Prostate gland (tissue), 2 donors: ENCODE data around the gene C10orf90. TPM values are rescaled to one million over a fixed set of nuclear protein-coding genes. Genes with fewer than 3 reads are reported as not detected.

ENCODE experiments used
- DNase-seq: peaks from one replicate; pipeline ENCODE4 v3.0.0-alpha.2; 2019; ENCODE audit warnings: low spot score
- H3K27ac ChIP-seq, 2 donors: fragments of 200-600 bp; sonication (generic); 2 replicates each; pipeline ENCODE4 v1.5.1; 2017 to 2019
- H3K27me3 ChIP-seq: fragments of 200-600 bp; sonication (generic); replicated peaks from 2 replicates; pipeline ENCODE4 v1.5.1; 2019; ENCODE audit not compliant: insufficient read depth
- H3K36me3 ChIP-seq, 2 donors: fragments of 200-600 bp; sonication (generic); 1 replicate in 1 of 2; 2 replicates in 1 of 2; pipeline versions ENCODE4 v1.5.1 to v1.8.1; 2017 to 2019
- H3K4me1 ChIP-seq: fragments of 200-600 bp; sonication (generic); replicated peaks from 2 replicates; pipeline ENCODE4 v1.5.1; 2019
- H3K4me3 ChIP-seq, 2 donors: fragments of 200-600 bp; sonication (generic); 2 replicates each; pipeline ENCODE4 v1.5.1; 2017 to 2019
- H3K9me3 ChIP-seq: fragments of 200-600 bp; sonication (generic); 2 replicates; pipeline ENCODE4 v1.5.1; 2017
- POLR2A ChIP-seq: fragments of 450-650 bp; IDR thresholded peaks from one replicate; pipeline ENCODE4 v1.6.1; 2016; ENCODE audit warnings: antibody characterized with exemption, mild to moderate bottlenecking
- POLR2AphosphoS5 ChIP-seq: sonication (generic); formaldehyde crosslinking; IDR thresholded peaks from one replicate; pipeline ENCODE4 v1.6.1; 2017; ENCODE audit warnings: antibody characterized with exemption
- WGBS: methylation state at CpG from one replicate; pipeline ENCODE4 v1.1.5; 2018; 5-methylcytosine and 5-hydroxymethylcytosine counted together
- intact Hi-C: fragments of 100-400 bp; cut with DNase I; formaldehyde crosslinking; loops from one replicate; pipeline ENCODE4 v1.14.2; 2022
- total RNA-seq, 2 donors: library from RNA; depleted of rRNA; stranded (reverse); fragments of >200 nt; gene quantifications; one replicate each; pipeline ENCODE4 v1.1.0, GENCODE V29; 2016
- TF ChIP-seq, protein P1 (sequence below), 4 experiments: fragments of 200-600 bp in 2 of 4; fragments of 450-650 bp in 2 of 4; sonication (generic) in 2 of 4; IDR thresholded peaks; 1 replicate in 3 of 4; 2 replicates in 1 of 4; pipeline ENCODE4 v1.5.1; 2016 to 2019; ENCODE audit warnings: antibody characterized with exemption in 4 of 4, mild to moderate bottlenecking in 2 of 4, moderate library complexity in 2 of 4

The C10orf90 gene
- total RNA-seq, 2 donors from 2014 or later = 0.45 TPM; not detected in 1

DNA sequence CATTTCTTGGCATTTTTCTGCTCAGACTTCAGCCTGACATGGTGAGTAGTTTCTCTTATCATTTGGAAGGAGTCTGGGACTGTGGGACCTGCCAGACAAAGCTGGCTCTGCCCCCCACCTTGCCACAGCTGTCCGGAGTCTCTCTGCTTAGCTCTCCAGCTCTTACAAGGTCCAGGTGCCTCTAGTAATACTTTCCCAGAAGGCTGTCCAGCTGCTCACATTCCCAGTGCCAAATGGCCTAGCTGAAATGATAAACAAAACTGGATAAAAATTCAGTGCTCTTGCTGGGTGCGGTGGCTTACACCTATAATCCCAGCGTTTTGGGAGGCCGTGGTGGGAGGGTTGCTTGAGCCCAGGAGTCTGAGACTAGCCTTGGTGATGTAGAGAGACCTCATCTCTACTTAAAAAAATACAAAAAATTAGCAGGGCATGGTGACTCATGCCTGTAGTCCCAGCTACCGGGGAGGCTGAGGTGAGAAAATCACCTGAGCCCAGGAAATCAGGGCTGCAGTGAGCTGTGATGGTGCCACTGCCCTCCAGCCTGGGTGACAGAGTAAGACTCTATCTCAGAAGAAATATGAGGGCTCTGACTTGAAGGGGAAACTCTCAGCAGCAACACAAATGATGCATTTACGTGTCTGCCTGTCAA is 86.8 kb downstream of the C10orf90 start:
- H3K27me3 ChIP-seq = no peaks in the 10 kb centered on the region

DNA sequence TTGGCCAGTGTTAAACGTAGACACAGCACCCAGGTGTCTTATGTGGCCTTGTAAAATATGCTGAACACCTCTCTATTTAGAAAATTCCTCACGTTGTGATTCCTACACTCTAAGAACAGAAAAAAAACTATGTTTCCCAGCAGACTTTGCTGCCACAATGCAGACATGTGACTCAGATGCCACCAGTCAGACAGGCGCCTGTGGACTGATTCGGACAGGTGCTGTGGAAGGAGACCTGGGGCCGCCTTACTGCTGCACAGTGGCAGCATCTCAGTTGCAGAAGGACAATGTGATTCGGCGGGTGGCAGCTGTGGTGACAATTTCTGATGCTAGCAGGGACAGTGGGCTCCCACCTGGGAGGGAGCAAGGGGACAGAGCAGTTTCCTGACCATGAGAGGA is 88.8 kb downstream of the C10orf90 start:
- intact Hi-C loops = no loop called here
- no peak for DNase-seq
- Histone ChIP-seq H3K36me3 (no peaks in the 10 kb centered on the region), H3K27me3 (no peaks in the 10 kb centered on the region), H3K4me3 (no peak overlapping the region), H3K27ac (no peak overlapping the region), H3K4me1 (no peaks in the 10 kb centered on the region), H3K9me3 (no peaks in the 10 kb centered on the region)
- TF ChIP-seq POLR2A = no peak
- TF ChIP-seq, protein P1, sequence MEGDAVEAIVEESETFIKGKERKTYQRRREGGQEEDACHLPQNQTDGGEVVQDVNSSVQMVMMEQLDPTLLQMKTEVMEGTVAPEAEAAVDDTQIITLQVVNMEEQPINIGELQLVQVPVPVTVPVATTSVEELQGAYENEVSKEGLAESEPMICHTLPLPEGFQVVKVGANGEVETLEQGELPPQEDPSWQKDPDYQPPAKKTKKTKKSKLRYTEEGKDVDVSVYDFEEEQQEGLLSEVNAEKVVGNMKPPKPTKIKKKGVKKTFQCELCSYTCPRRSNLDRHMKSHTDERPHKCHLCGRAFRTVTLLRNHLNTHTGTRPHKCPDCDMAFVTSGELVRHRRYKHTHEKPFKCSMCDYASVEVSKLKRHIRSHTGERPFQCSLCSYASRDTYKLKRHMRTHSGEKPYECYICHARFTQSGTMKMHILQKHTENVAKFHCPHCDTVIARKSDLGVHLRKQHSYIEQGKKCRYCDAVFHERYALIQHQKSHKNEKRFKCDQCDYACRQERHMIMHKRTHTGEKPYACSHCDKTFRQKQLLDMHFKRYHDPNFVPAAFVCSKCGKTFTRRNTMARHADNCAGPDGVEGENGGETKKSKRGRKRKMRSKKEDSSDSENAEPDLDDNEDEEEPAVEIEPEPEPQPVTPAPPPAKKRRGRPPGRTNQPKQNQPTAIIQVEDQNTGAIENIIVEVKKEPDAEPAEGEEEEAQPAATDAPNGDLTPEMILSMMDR (IDR thresholded peaks at IDR 0.05) = no peak
- TF ChIP-seq POLR2AphosphoS5 = no peak
- WGBS = 84% methylated on average over 7 of the region's 7 CpGs

More for the DNA sequence above, 86.8 kb downstream of the C10orf90 start:
- Histone ChIP-seq H3K4me1 (no peaks in the 10 kb centered on the region), H3K4me3 (no peak overlapping the region), H3K9me3 (no peaks in the 10 kb centered on the region), H3K27ac (no peak overlapping the region), H3K36me3 (no peaks in the 10 kb centered on the region)
- intact Hi-C loops = no loop called here
- DNase-seq = no peak
- WGBS = 79% methylated on average over 6 of the region's 6 CpGs
- TF ChIP-seq, protein P1 (IDR thresholded peaks at IDR 0.05) = no peak
- TF ChIP-seq POLR2A (no peak), POLR2AphosphoS5 (no peak)

DNA sequence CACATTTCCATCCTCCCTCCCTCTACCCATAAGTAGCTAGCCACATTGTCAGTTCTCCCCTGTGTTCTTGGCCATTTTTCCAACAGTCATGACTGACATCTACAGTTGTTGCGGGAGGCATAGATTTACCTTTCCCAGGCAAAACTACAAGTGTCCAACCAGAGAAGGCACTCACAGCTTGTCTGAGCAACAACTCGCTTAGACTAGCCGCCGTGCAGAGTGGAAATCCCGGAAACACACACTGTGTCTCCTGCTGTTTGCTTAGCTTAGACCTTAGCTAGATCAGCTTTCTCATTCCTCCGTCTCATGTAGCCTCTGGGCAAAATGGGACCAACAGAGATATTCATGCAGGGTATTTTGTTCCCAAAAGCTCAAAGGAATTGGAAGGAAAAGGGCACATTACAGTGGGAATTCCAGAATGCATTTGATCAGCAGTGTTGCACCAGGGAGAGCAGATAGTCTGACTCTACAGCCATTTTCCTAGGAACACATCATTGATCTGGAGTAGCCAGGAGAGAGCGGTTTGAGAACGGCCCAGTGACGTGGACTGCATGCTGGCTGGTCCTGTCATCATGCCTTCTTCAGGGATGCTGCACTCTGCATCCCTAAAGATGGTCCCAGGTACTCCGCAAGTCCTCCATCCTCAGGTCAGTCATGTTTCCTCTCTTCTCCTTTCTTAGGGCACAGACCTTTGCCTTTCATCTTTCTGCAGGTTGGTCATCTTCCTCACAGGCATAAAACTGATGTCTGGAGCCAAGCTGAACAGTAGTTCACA is 89.4 kb downstream of the C10orf90 start:
- Histone ChIP-seq H3K9me3 (no peaks in the 10 kb centered on the region), H3K4me1 (no peaks in the 10 kb centered on the region), H3K36me3 (no peaks in the 10 kb centered on the region), H3K27ac (no peak overlapping the region), H3K27me3 (no peaks in the 10 kb centered on the region), H3K4me3 (no peak overlapping the region)
- intact Hi-C loops = no loop called here
- no peak for TF ChIP-seq POLR2A
- TF ChIP-seq POLR2AphosphoS5 = peak; percentile 29
- TF ChIP-seq, protein P1 (IDR thresholded peaks at IDR 0.05) = no peak
- peak; percentile 32 for DNase-seq
- 68% methylated on average over 10 of the region's 10 CpGs for WGBS

DNA sequence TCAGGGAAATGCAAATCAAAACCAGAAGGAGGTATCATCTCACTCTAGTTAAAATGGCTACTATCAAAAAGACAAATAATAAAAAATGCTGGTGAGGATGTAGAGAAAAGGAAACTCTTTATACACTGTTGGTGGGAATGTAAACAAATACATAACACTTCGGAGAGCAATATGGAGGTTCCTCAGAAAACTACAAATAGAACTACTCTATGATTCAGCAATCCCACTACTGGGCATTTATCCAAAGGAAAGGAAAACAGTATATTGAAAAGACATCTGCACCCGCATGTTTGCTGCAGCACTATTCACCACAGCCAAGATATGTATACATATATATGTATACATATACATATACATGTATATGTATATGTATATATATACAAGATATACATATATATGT is 94.2 kb downstream of the C10orf90 start:
- no peak for DNase-seq
- intact Hi-C loops = no loop called here

More for the DNA sequence above, 94.2 kb downstream of the C10orf90 start:
- no peak overlapping the region for H3K4me3 ChIP-seq
- no peaks in the 10 kb centered on the region for H3K9me3 ChIP-seq
- WGBS = 83% methylated on average over 1 of the region's 2 CpGs
- H3K4me1 ChIP-seq = no peaks in the 10 kb centered on the region
- H3K27me3 ChIP-seq = no peaks in the 10 kb centered on the region
- no peaks in the 10 kb centered on the region for H3K36me3 ChIP-seq
- no peak for TF ChIP-seq POLR2AphosphoS5
- TF ChIP-seq POLR2A = no peak
- TF ChIP-seq, protein P1 (IDR thresholded peaks at IDR 0.05) = no peak
- no peak overlapping the region for H3K27ac ChIP-seq
